OCI-LY1 (cell line): ENCODE data around the gene ZBED3.
A peak's percentile ranks its signal among the peaks of the same experiment; 100 is the strongest.

ENCODE experiments used
- H2AFZ ChIP-seq: fragments of 200-600 bp; sonication (generic), shearing (Covaris generic); 2 replicates; pipeline ENCODE4 v1.6.0; 2014; ENCODE audit warnings: antibody characterized with exemption, mild to moderate bottlenecking, low read length
- H3F3A ChIP-seq: fragments of 200-600 bp; sonication (generic), shearing (Covaris generic); 2 replicates; pipeline ENCODE4 v1.6.0; 2014; ENCODE audit warnings: mild to moderate bottlenecking, antibody characterized with exemption, low read length, moderate library complexity; ENCODE audit not compliant: insufficient read depth
- H3K27ac ChIP-seq: fragments of 200-600 bp; sonication (generic); 2 replicates; pipeline ENCODE4 v1.5.1; 2014; ENCODE audit warnings: low read length, mixed run types, mild to moderate bottlenecking, low read depth; ENCODE audit not compliant: poor library complexity, severe bottlenecking
- H3K27me3 ChIP-seq: fragments of 200-600 bp; sonication (generic); 2 replicates; pipeline ENCODE4 v1.6.0; 2014; ENCODE audit warnings: antibody characterized with exemption, mild to moderate bottlenecking, low read length, moderate library complexity; ENCODE audit not compliant: insufficient read depth
- H3K36me3 ChIP-seq: fragments of 200-600 bp; sonication (generic); 2 replicates; pipeline ENCODE4 v1.6.1; 2014; ENCODE audit warnings: mild to moderate bottlenecking, antibody characterized with exemption, low read length, moderate library complexity, mixed read lengths; ENCODE audit not compliant: insufficient read depth
- H3K4me1 ChIP-seq: fragments of 200-600 bp; sonication (generic); 2 replicates; pipeline ENCODE4 v1.5.1; 2014; ENCODE audit warnings: mild to moderate bottlenecking, low read length, moderate library complexity; ENCODE audit not compliant: insufficient read depth, severe bottlenecking
- H3K4me2 ChIP-seq: fragments of 200-600 bp; sonication (generic), shearing (Covaris generic); 2 replicates; pipeline ENCODE4 v1.6.1; 2014; ENCODE audit warnings: low read length
- H3K4me3 ChIP-seq: fragments of 200-600 bp; sonication (generic); 2 replicates; pipeline ENCODE4 v1.5.1; 2014; ENCODE audit warnings: low read length, low read depth, mild to moderate bottlenecking, mixed read lengths; ENCODE audit not compliant: poor library complexity, severe bottlenecking
- H3K79me2 ChIP-seq: fragments of 200-600 bp; shearing (Covaris generic); 2 replicates; pipeline ENCODE4 v1.6.1; 2016; ENCODE audit warnings: mixed run types, low read length, mixed read lengths; ENCODE audit not compliant: insufficient read depth
- H3K9ac ChIP-seq: fragments of 200-600 bp; sonication (generic), shearing (Covaris generic); 2 replicates; pipeline ENCODE4 v1.6.1; 2014; ENCODE audit warnings: mild to moderate bottlenecking, low read length, mixed read lengths
- H3K9me2 ChIP-seq: fragments of 200-600 bp; sonication (generic), shearing (Covaris generic); 2 replicates; pipeline ENCODE4 v1.6.1; 2014; ENCODE audit warnings: low read depth, mild to moderate bottlenecking, low read length, mixed read lengths
- H3K9me3 ChIP-seq: fragments of 200-600 bp; shearing (Covaris generic); 2 replicates; pipeline ENCODE4 v1.6.1; 2014; ENCODE audit warnings: low read length, mixed read lengths
- H4K20me1 ChIP-seq: fragments of 200-600 bp; sonication (generic), shearing (Covaris generic); 2 replicates; pipeline ENCODE4 v1.6.0; 2016; ENCODE audit warnings: mild to moderate bottlenecking, low read length; ENCODE audit not compliant: insufficient read depth
- EZH2 ChIP-seq: fragments of 200-600 bp; sonication (generic), shearing (Covaris generic); IDR thresholded peaks from 2 replicates; pipeline ENCODE4 v1.8.0; 2017; ENCODE audit warnings: borderline replicate concordance, mixed run types, mild to moderate bottlenecking, antibody characterized with exemption, low read length, moderate library complexity, mixed read lengths
- TF ChIP-seq, protein P1 (sequence below): fragments of 200-600 bp; sonication (generic), shearing (Covaris generic); IDR thresholded peaks from 2 replicates; pipeline ENCODE4 v1.5.1; 2017; ENCODE audit warnings: mild to moderate bottlenecking, antibody characterized with exemption, low read length, moderate library complexity, mixed read lengths

The ZBED3 gene

DNA sequence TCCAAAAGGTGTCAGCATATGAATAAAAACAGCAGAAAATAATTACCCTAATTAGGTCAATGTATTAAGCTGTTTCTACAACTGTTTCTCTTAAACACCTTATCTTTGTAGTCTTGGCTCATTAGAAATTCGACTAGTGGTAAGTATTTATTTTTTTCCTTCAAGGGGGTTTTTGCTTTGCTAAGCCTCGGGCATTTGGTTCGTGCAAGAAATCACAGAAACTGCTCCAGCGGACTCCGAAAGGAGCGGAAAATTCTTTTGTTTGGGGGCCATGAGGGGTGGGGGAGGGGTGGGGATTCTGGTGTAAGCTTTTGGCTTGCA lies 757 bp downstream of the ZBED3 start:
- peak overlapping the region; percentile 49 for H3K27ac ChIP-seq
- TF ChIP-seq EZH2: no peak
- TF ChIP-seq, protein P1, sequence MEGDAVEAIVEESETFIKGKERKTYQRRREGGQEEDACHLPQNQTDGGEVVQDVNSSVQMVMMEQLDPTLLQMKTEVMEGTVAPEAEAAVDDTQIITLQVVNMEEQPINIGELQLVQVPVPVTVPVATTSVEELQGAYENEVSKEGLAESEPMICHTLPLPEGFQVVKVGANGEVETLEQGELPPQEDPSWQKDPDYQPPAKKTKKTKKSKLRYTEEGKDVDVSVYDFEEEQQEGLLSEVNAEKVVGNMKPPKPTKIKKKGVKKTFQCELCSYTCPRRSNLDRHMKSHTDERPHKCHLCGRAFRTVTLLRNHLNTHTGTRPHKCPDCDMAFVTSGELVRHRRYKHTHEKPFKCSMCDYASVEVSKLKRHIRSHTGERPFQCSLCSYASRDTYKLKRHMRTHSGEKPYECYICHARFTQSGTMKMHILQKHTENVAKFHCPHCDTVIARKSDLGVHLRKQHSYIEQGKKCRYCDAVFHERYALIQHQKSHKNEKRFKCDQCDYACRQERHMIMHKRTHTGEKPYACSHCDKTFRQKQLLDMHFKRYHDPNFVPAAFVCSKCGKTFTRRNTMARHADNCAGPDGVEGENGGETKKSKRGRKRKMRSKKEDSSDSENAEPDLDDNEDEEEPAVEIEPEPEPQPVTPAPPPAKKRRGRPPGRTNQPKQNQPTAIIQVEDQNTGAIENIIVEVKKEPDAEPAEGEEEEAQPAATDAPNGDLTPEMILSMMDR: no peak
- H2AFZ ChIP-seq: peak overlapping the region; percentile 2; the same call in 1 of the 2 replicates
- peak overlapping the region; percentile 79 for H3K4me3 ChIP-seq
- no peaks in the 10 kb centered on the region for H3K9me3 ChIP-seq
- H3K9ac ChIP-seq: peak overlapping the region; percentile 87
- H3K9me2 ChIP-seq: no peaks in the 10 kb centered on the region
- H3K27me3 ChIP-seq: no peaks in the 10 kb centered on the region
- peaks cover 6% of the 10 kb centered on the region; the same call in 1 of the 2 replicates for H3K36me3 ChIP-seq
- H3K79me2 ChIP-seq: no peaks in the 10 kb centered on the region
- peak overlapping the region; percentile 73 for H3K4me2 ChIP-seq
- H3F3A ChIP-seq: no peaks in the 10 kb centered on the region
- no peaks in the 10 kb centered on the region for H4K20me1 ChIP-seq
- peaks cover 26% of the 10 kb centered on the region for H3K4me1 ChIP-seq

DNA sequence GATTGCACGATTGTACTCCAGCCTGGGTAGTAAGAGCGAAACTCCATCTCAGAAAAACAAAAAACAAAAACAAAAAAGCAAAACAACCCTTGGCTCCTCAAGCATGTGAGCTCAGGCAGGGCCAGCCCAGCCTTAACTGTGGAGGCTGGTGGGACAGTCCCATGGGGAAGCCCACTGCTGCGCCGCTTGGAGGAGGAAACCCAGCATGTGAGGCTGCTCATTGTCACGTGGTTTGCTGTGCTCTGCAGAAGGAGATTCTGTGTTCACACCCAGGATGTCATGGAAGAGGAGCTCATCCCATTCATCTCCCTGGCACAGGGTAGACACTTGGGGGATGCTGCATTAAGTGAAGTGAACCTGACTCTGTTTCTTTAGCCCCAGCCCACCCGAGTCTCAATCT lies 4.0 kb downstream of the ZBED3 start:
- Histone ChIP-seq H3K9ac (no peak overlapping the region), H3K4me2 (no peak overlapping the region), H3K79me2 (no peaks in the 10 kb centered on the region), H3F3A (no peaks in the 10 kb centered on the region), H3K27me3 (no peaks in the 10 kb centered on the region), H4K20me1 (no peaks in the 10 kb centered on the region), H3K36me3 (peaks cover 6% of the 10 kb centered on the region; the same call in 1 of the 2 replicates), H3K9me2 (no peaks in the 10 kb centered on the region), H2AFZ (no peak overlapping the region), H3K9me3 (no peaks in the 10 kb centered on the region), H3K27ac (no peak overlapping the region), H3K4me1 (peaks cover 28% of the 10 kb centered on the region), H3K4me3 (no peak overlapping the region)
- TF ChIP-seq, protein P1: no peak
- no peak for TF ChIP-seq EZH2

DNA sequence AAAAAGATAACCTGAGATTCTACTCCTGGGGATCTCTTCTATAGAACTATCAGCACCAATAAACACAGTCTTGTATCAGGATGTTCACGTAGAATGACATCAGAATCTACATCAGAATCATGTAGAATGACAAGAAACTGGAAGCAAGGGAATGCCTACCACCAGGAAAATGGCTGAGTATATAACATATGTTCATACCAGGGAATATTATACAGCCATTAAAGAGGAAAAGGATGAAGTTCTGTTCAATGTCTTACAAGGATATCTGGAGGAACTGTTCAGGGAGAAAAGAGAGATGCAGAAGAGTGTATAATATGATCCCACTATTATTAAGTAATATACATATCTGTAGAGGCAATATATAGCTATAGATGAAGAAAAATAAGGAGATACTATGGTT lies 4.8 kb downstream of the ZBED3 start:
- no peaks in the 10 kb centered on the region for H3K9me2 ChIP-seq
- no peak overlapping the region for H3K4me3 ChIP-seq
- H3K27ac ChIP-seq: no peak overlapping the region
- H4K20me1 ChIP-seq: no peaks in the 10 kb centered on the region
- no peak overlapping the region for H3K9ac ChIP-seq
- H3K79me2 ChIP-seq: no peaks in the 10 kb centered on the region
- H3K4me1 ChIP-seq: peaks cover 25% of the 10 kb centered on the region
- no peaks in the 10 kb centered on the region for H3F3A ChIP-seq
- no peaks in the 10 kb centered on the region for H3K9me3 ChIP-seq
- no peak overlapping the region for H2AFZ ChIP-seq
- no peak for TF ChIP-seq EZH2
- TF ChIP-seq, protein P1: no peak
- peaks cover 6% of the 10 kb centered on the region; the same call in 1 of the 2 replicates for H3K36me3 ChIP-seq
- H3K4me2 ChIP-seq: no peak overlapping the region
- no peaks in the 10 kb centered on the region for H3K27me3 ChIP-seq
